CD1c-positive myeloid dendritic cell (primary cell): ENCODE results near the gene RTF1.
"Not testable (repeated sequence)": the region's sequence is repeated elsewhere in the genome, so short reads cannot be mapped to it uniquely, and the experiment has no call there.

Experiments used
- DNase-seq: peaks from one replicate; pipeline ENCODE4 v3.0.0-alpha.2; 2016; ENCODE audit errors: extremely low spot score

RTF1 gene

GRCh38 chr15:41437448-41437847 is 20.6 kb downstream of the RTF1 start:
- peak; percentile 6 for DNase-seq

GRCh38 chr15:41438206-41438605 is 21.3 kb downstream of the RTF1 start:
- no peak for DNase-seq

- DNase-seq: not testable (repeated sequence)
Measured at GRCh38 chr15:41438745-41439144, 21.9 kb downstream of the RTF1 start.

- no peak for DNase-seq
Measured at GRCh38 chr15:41443275-41443674, 26.4 kb downstream of the RTF1 start.

GRCh38 chr15:41445399-41445798 is 28.5 kb downstream of the RTF1 start:
- DNase-seq: no peak

- DNase-seq: no peak
Measured at GRCh38 chr15:41462084-41462795, 45.3 kb downstream of the RTF1 start.

- DNase-seq: no peak
Measured at GRCh38 chr15:41464889-41465580, 48.1 kb downstream of the RTF1 start.

- peak; percentile 58 for DNase-seq
Measured at GRCh38 chr15:41465822-41466421, 49.0 kb downstream of the RTF1 start.

GRCh38 chr15:41466711-41467110 is 49.8 kb downstream of the RTF1 start:
- DNase-seq: no peak

- DNase-seq: not testable (repeated sequence)
Measured at GRCh38 chr15:41469644-41470043, 52.7 kb downstream of the RTF1 start.

GRCh38 chr15:41473418-41473817 is 56.5 kb downstream of the RTF1 start:
- DNase-seq: no peak

GRCh38 chr15:41474436-41474835 is 57.5 kb downstream of the RTF1 start:
- DNase-seq: no peak

- DNase-seq: no peak
Measured at GRCh38 chr15:41474941-41475340, 58.0 kb downstream of the RTF1 start.

GRCh38 chr15:41476416-41477048 is 59.6 kb downstream of the RTF1 start:
- DNase-seq: no peak

GRCh38 chr15:41480396-41481140 is 63.7 kb downstream of the RTF1 start:
- no peak for DNase-seq

- no peak for DNase-seq
Measured at GRCh38 chr15:41482110-41482877, 65.4 kb downstream of the RTF1 start.

- peak; percentile 6 for DNase-seq
Measured at GRCh38 chr15:41483115-41483514, 66.2 kb downstream of the RTF1 start.

GRCh38 chr15:41483519-41483918 is 66.6 kb downstream of the RTF1 start:
- DNase-seq: no peak

GRCh38 chr15:41484937-41485625 is 68.2 kb downstream of the RTF1 start:
- DNase-seq: no peak

GRCh38 chr15:41486286-41486685 is 69.4 kb downstream of the RTF1 start:
- no peak for DNase-seq
